ENCODE measurements around the gene SLC15A3. TPM values are rescaled to one million over a fixed set of nuclear protein-coding genes. Genes with fewer than 3 reads are reported as not detected.

SLC15A3 gene
- total and polyA plus RNA-seq, 7 experiments from 2014 or later, result 0.85 to 101 (median 10.2) TPM

GRCh38 chr11:60945295-60945667 lies 6.7 kb downstream of the SLC15A3 start:
- Histone ChIP-seq H3K9me3 (ENCODE audit: control insufficient read depth in 2 of 3, low read length in 3 of 3) (no peaks in the 10 kb centered on the region), H3K4me3 (ENCODE audit: low read length) (no peak overlapping the region), H3K27ac (ENCODE audit: low read depth, low read length) (no peak overlapping the region), H3K36me3 (ENCODE audit: control insufficient read depth in 2 of 3, insufficient read depth in 3 of 3, low read length in 3 of 3) (peaks cover 0 to 17% (median 4%) of the 10 kb centered on the region in 3 experiments), H3K27me3 (ENCODE audit: control insufficient read depth in 2 of 2, insufficient read depth in 2 of 2, low read length in 2 of 2) (no peaks in the 10 kb centered on the region), H3K4me1 (ENCODE audit: control insufficient read depth in 2 of 2, insufficient read depth in 2 of 2, low read length in 2 of 2) (peaks cover 0 to 4% of the 10 kb centered on the region in 2 donors)
- POLR2A ChIA-PET, result interaction anchor here (0.6 kb wide), 1 partner anchor 168 kb away, joined by 4 read pairs; no protein-coding TSS in a partner anchor
- Mint-ChIP-seq H3K27me3 (peaks cover 0 to 17% (median 0%) of the 10 kb centered on the region in 5 donors), H3K36me3 (peaks cover 0 to 35% (median 4%) of the 10 kb centered on the region in 5 donors), H3K4me1 (peaks cover 7 to 20% (median 15%) of the 10 kb centered on the region in 7 donors), H3K27ac (peak overlapping the region in 1 of 9 donors; percentile 38), H3K4me3 (no peak overlapping the region), H3K9me3 (no peaks in the 10 kb centered on the region)
- no peak for ATAC-seq
- intact Hi-C loops (cut with micrococcal nuclease), result no loop called here
- DNase-seq, result no peak
- CTCF ChIA-PET, result interaction anchor here (1.0 to 1.4 kb wide), 2 partner anchors 19 to 21 kb away, joined by 3 read pairs; no protein-coding TSS in a partner anchor

- peak overlapping the region in 1 of 9 donors; percentile 17 for H3K27ac Mint-ChIP-seq
- DNase-seq (no peak), ATAC-seq (peak; percentile 51)
- POLR2A ChIA-PET, result interaction anchor here (0.6 kb wide), 1 partner anchor 169 kb away, joined by 4 read pairs; no protein-coding TSS in a partner anchor
- H3K4me1 Mint-ChIP-seq, result peaks cover 9 to 17% (median 11%) of the 10 kb centered on the region in 7 donors
- peaks cover 0 to 35% (median 4%) of the 10 kb centered on the region in 5 donors for H3K36me3 Mint-ChIP-seq
- H3K9me3 Mint-ChIP-seq, result no peaks in the 10 kb centered on the region
- H3K4me1 ChIP-seq (ENCODE audit: control insufficient read depth in 2 of 2, insufficient read depth in 2 of 2, low read length in 2 of 2), result no peaks in the 10 kb centered on the region
- H3K27me3 ChIP-seq (ENCODE audit: control insufficient read depth in 2 of 2, insufficient read depth in 2 of 2, low read length in 2 of 2), result no peaks in the 10 kb centered on the region
- intact Hi-C loops (cut with micrococcal nuclease), result no loop called here
- H3K4me3 ChIP-seq (ENCODE audit: low read length), result no peak overlapping the region
- CTCF ChIA-PET, result interaction anchor here (1.0 to 1.4 kb wide), 2 partner anchors 20 to 21 kb away, joined by 3 read pairs; no protein-coding TSS in a partner anchor
- H3K27ac ChIP-seq (ENCODE audit: low read depth, low read length), result no peak overlapping the region
- H3K36me3 ChIP-seq (ENCODE audit: control insufficient read depth in 2 of 3, insufficient read depth in 3 of 3, low read length in 3 of 3), result peaks cover 0 to 23% (median 4%) of the 10 kb centered on the region in 3 experiments
- no peak overlapping the region for H3K4me3 Mint-ChIP-seq
- H3K9me3 ChIP-seq (ENCODE audit: control insufficient read depth in 2 of 3, low read length in 3 of 3), result no peaks in the 10 kb centered on the region
- H3K27me3 Mint-ChIP-seq, result peaks cover 0 to 12% (median 0%) of the 10 kb centered on the region in 5 donors
Observed at GRCh38 chr11:60944490-60945294, 7.3 kb downstream of the SLC15A3 start.

GRCh38 chr11:60942970-60943565 lies 8.9 kb downstream of the SLC15A3 start:
- intact Hi-C loops (cut with micrococcal nuclease), result no loop called here
- Mint-ChIP-seq H3K4me1 (peaks cover 0 to 14% (median 0%) of the 10 kb centered on the region in 7 donors), H3K4me3 (no peak overlapping the region), H3K36me3 (peaks cover 0 to 43% (median 4%) of the 10 kb centered on the region in 5 donors), H3K9me3 (no peaks in the 10 kb centered on the region), H3K27me3 (peaks cover 0 to 3% (median 0%) of the 10 kb centered on the region in 5 donors), H3K27ac (peak overlapping the region in 1 of 9 donors; percentile 14)
- H3K36me3 ChIP-seq (ENCODE audit: control insufficient read depth in 2 of 3, insufficient read depth in 3 of 3, low read length in 3 of 3), result peaks cover 0 to 28% (median 4%) of the 10 kb centered on the region in 3 experiments
- ChIA-PET POLR2A (interaction anchor here (0.9 kb wide), 1 partner anchor 245 kb away, joined by 3 read pairs; no protein-coding TSS in a partner anchor), CTCF (interaction anchor here (0.5 to 1.0 kb wide), 3 partner anchors 28 to 500 kb away, joined by 3 to 4 read pairs (median 4); no protein-coding TSS in a partner anchor)
- H3K9me3 ChIP-seq (ENCODE audit: control insufficient read depth in 2 of 3, low read length in 3 of 3), result no peaks in the 10 kb centered on the region
- DNase-seq (no peak), ATAC-seq (no peak)
- no peaks in the 10 kb centered on the region for H3K27me3 ChIP-seq (ENCODE audit: control insufficient read depth in 2 of 2, insufficient read depth in 2 of 2, low read length in 2 of 2)
- no peaks in the 10 kb centered on the region for H3K4me1 ChIP-seq (ENCODE audit: control insufficient read depth in 2 of 2, insufficient read depth in 2 of 2, low read length in 2 of 2)
- H3K4me3 ChIP-seq (ENCODE audit: low read length), result no peak overlapping the region
- H3K27ac ChIP-seq (ENCODE audit: low read depth, low read length), result no peak overlapping the region

- ChIA-PET CTCF (interaction anchor here (1.0 to 1.4 kb wide), 2 partner anchors 27 to 245 kb away, joined by 3 to 4 read pairs; no protein-coding TSS in a partner anchor), POLR2A (interaction anchor here (1.2 kb wide), 1 partner anchor 9 kb away, joined by 3 read pairs; no protein-coding TSS in a partner anchor)
- DNase-seq (no peak), ATAC-seq (no peak)
- H3K27me3 Mint-ChIP-seq, result peaks cover 0 to 3% (median 0%) of the 10 kb centered on the region in 5 donors
- intact Hi-C loops (cut with micrococcal nuclease), result no loop called here
- no peak overlapping the region for H3K27ac Mint-ChIP-seq
- Histone ChIP-seq H3K4me3 (ENCODE audit: low read length) (no peak overlapping the region), H3K9me3 (ENCODE audit: control insufficient read depth in 2 of 3, low read length in 3 of 3) (no peaks in the 10 kb centered on the region), H3K27ac (ENCODE audit: low read depth, low read length) (no peak overlapping the region), H3K36me3 (ENCODE audit: control insufficient read depth in 2 of 3, insufficient read depth in 3 of 3, low read length in 3 of 3) (peaks cover 0 to 28% (median 4%) of the 10 kb centered on the region in 3 experiments), H3K27me3 (ENCODE audit: control insufficient read depth in 2 of 2, insufficient read depth in 2 of 2, low read length in 2 of 2) (no peaks in the 10 kb centered on the region), H3K4me1 (ENCODE audit: control insufficient read depth in 2 of 2, insufficient read depth in 2 of 2, low read length in 2 of 2) (no peaks in the 10 kb centered on the region)
- H3K36me3 Mint-ChIP-seq, result peaks cover 0 to 46% (median 4%) of the 10 kb centered on the region in 5 donors
- no peaks in the 10 kb centered on the region for H3K9me3 Mint-ChIP-seq
- H3K4me3 Mint-ChIP-seq, result no peak overlapping the region
- H3K4me1 Mint-ChIP-seq, result peaks cover 0 to 14% (median 0%) of the 10 kb centered on the region in 7 donors
Observed at GRCh38 chr11:60942219-60942618, 9.8 kb downstream of the SLC15A3 start.

- intact Hi-C loops (cut with micrococcal nuclease), result no loop called here
- ChIA-PET POLR2A (interaction anchor here (1.2 to 1.5 kb wide), 2 partner anchors 9 to 23 kb away, joined by 3 read pairs; no protein-coding TSS in a partner anchor), CTCF (interaction anchor here (1.4 kb wide), 1 partner anchor 245 kb away, joined by 3 read pairs; no protein-coding TSS in a partner anchor)
Observed at GRCh38 chr11:60941371-60942119, 10.4 kb downstream of the SLC15A3 start.

GRCh38 chr11:60939855-60940254 lies 12.1 kb downstream of the SLC15A3 start:
- Histone ChIP-seq H3K36me3 (ENCODE audit: control insufficient read depth in 2 of 3, insufficient read depth in 3 of 3, low read length in 3 of 3) (peaks cover 0 to 28% (median 0%) of the 10 kb centered on the region in 3 experiments), H3K9me3 (ENCODE audit: control insufficient read depth in 2 of 3, low read length in 3 of 3) (no peaks in the 10 kb centered on the region), H3K4me1 (ENCODE audit: control insufficient read depth in 2 of 2, insufficient read depth in 2 of 2, low read length in 2 of 2) (no peaks in the 10 kb centered on the region), H3K4me3 (ENCODE audit: low read length) (no peak overlapping the region), H3K27ac (ENCODE audit: low read depth, low read length) (no peak overlapping the region), H3K27me3 (ENCODE audit: control insufficient read depth in 2 of 2, insufficient read depth in 2 of 2, low read length in 2 of 2) (no peaks in the 10 kb centered on the region)
- H3K4me3 Mint-ChIP-seq, result no peak overlapping the region
- peak overlapping the region in 1 of 9 donors; percentile 3 for H3K27ac Mint-ChIP-seq
- DNase-seq (no peak), ATAC-seq (no peak)
- intact Hi-C loops (cut with micrococcal nuclease), result no loop called here
- H3K36me3 Mint-ChIP-seq, result peaks cover 0 to 34% (median 4%) of the 10 kb centered on the region in 5 donors
- H3K4me1 Mint-ChIP-seq, result peaks cover 0 to 14% (median 0%) of the 10 kb centered on the region in 7 donors
- no peaks in the 10 kb centered on the region for H3K9me3 Mint-ChIP-seq
- POLR2A ChIA-PET, result interaction anchor here (0.6 to 0.7 kb wide), 2 partner anchors 10 to 214 kb away, joined by 3 to 4 read pairs; no protein-coding TSS in a partner anchor
- CTCF ChIA-PET, result no interaction called here
- peaks cover 0 to 3% (median 0%) of the 10 kb centered on the region in 5 donors for H3K27me3 Mint-ChIP-seq

More at GRCh38 chr11:60941371-60942119, 10.4 kb downstream of the SLC15A3 start:
- ATAC-seq (no peak), DNase-seq (no peak)
- no peaks in the 10 kb centered on the region for H3K27me3 ChIP-seq (ENCODE audit: control insufficient read depth in 2 of 2, insufficient read depth in 2 of 2, low read length in 2 of 2)
- peaks cover 0 to 48% (median 4%) of the 10 kb centered on the region in 5 donors for H3K36me3 Mint-ChIP-seq
- no peak overlapping the region for H3K27ac ChIP-seq (ENCODE audit: low read depth, low read length)
- no peaks in the 10 kb centered on the region for H3K4me1 ChIP-seq (ENCODE audit: control insufficient read depth in 2 of 2, insufficient read depth in 2 of 2, low read length in 2 of 2)
- H3K27ac Mint-ChIP-seq, result peak overlapping the region in 1 of 9 donors; percentile 78
- H3K9me3 Mint-ChIP-seq, result no peaks in the 10 kb centered on the region
- H3K27me3 Mint-ChIP-seq, result peaks cover 0 to 3% (median 0%) of the 10 kb centered on the region in 5 donors
- H3K4me3 Mint-ChIP-seq, result no peak overlapping the region
- peaks cover 0 to 28% (median 2%) of the 10 kb centered on the region in 3 experiments for H3K36me3 ChIP-seq (ENCODE audit: control insufficient read depth in 2 of 3, insufficient read depth in 3 of 3, low read length in 3 of 3)
- no peak overlapping the region for H3K4me3 ChIP-seq (ENCODE audit: low read length)
- H3K9me3 ChIP-seq (ENCODE audit: control insufficient read depth in 2 of 3, low read length in 3 of 3), result no peaks in the 10 kb centered on the region
- H3K4me1 Mint-ChIP-seq, result peaks cover 0 to 14% (median 0%) of the 10 kb centered on the region in 7 donors
